ENCODE measurements around the gene REC114.
"Not testable (repeated sequence)": the region's sequence is repeated elsewhere in the genome, so short reads cannot be mapped to it uniquely, and the experiment has no call there.

REC114 gene

GRCh38 chr15:73530649-73531048 is 87.7 kb downstream of the REC114 start:
- TF ChIP-seq CTCF (conservative IDR thresholded peaks at IDR 0.05): no peak

GRCh38 chr15:73538123-73538522 is 95.2 kb downstream of the REC114 start:
- no peak overlapping the region for H3K27ac ChIP-seq
- TF ChIP-seq CTCF (conservative IDR thresholded peaks at IDR 0.05): no peak

More at GRCh38 chr15:73530649-73531048, 87.7 kb downstream of the REC114 start:
- H3K27ac ChIP-seq: no peak overlapping the region

DNA sequence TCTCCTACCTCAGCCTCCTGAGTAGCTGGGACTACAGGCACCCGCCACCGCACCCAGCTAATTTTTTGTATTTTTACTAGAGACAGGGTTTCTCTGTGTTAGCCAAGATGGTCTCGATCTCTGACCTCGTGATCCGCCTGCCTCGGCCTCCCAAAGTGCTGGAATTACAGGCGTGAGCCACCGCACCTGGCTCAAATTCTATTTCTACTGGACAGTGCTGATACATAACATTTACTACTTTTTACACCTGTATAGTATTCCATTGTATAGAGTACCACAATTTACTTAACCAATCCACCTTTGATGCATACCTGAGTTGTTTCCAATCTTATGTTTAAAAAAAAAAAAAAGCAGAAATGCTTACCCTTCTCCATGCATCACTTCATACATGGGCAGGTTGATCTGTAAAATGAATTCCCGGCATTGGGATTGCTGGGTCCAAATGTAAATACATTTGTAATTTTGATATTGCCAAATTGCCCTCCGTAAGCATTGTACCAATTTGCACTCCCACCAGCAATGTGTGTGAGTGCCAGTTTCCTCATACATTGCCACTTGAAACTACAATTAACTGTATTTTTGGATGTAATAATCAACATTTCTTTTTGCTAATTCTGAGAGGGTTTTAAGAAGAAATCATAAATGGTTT is 95.7 kb downstream of the REC114 start:
- TF ChIP-seq CTCF (conservative IDR thresholded peaks at IDR 0.05): no peak

DNA sequence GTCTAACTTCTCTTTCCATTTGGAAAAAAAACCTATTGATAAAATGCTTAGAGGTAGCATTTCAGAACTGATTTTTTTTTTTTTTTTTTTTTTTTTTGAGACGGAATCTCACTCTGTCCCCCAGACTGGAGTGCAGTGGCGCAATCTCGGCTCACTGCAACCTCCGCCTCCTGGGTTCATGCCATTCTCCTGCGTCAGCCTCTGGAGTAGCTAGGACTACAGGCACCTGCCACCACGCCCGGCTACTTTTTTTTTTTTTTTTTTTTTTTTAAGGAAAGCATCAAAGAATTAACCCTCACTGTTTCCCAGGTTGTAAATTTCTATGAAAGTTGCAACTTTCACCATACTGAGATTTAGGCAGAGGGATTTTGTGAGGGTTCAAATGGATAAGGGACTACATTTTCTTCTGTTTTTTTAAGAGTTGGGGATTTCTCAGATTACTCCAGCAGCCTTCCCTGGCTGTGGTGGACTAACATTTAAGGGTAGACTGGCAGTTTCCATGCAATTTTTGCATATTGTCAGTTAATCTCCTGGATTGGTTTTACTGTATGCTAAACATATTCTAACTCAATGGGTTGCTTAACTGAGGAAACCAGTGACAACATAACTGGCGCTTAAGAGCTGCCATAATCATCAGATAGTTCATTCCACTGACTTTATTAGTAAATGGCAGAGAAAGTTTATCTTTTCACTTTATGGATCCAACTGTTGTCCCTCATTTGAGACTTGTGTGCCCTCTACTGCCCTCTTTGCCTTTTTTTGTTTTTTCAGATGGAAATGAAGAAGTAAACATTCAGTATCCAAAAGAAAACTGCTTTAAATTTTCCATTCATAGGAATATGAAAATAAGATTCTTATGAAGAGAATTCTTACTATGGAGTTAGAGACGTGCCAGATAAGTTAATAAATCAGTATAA is 96.5 kb downstream of the REC114 start:
- H3K27ac ChIP-seq: no peak overlapping the region
- no peak; the same call in 1 of the 2 replicates for TF ChIP-seq CTCF (conservative IDR thresholded peaks at IDR 0.05)

More for the DNA sequence above, 95.7 kb downstream of the REC114 start:
- H3K27ac ChIP-seq: no peak overlapping the region

DNA sequence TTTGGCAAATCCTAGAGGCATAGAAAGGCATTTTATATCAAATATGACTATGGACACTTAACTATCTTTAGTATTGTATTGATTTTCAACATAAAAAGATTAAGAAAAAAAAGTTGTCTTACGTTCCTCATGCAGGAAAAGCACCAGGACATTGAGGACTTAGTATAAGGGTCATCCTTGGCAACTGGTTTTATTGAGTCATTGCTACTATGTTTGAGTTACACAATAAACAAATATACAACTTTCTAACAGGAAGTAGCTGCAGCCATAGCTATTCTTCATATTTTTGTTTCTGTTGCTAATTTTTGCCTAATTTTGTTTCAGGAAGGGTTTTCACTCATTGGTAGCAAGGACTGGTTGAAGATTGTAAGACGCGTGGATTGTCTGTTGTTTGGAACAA is 97.2 kb downstream of the REC114 start:
- H3K27ac ChIP-seq: no peak overlapping the region
- TF ChIP-seq CTCF (conservative IDR thresholded peaks at IDR 0.05): no peak

DNA sequence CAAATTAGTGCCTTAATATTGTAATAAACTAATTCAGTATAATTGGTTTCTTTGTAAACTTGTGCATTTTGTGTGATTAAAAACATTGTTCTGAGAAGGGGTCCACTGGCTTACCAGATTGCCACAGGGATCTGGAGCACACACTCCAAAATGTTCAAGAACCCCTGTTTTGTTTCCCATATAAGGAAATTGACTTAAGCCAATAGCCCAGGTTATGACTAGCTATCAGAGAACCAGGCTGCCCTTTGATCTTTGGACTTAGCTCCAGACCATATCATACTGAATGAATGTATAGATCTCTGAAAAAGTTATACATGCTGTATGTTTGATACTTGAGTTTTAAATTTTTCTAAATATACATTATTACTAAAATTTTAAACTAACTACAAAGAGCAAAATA is 98.5 kb downstream of the REC114 start:
- H3K27ac ChIP-seq: no peak overlapping the region
- no peak for TF ChIP-seq CTCF (conservative IDR thresholded peaks at IDR 0.05)

DNA sequence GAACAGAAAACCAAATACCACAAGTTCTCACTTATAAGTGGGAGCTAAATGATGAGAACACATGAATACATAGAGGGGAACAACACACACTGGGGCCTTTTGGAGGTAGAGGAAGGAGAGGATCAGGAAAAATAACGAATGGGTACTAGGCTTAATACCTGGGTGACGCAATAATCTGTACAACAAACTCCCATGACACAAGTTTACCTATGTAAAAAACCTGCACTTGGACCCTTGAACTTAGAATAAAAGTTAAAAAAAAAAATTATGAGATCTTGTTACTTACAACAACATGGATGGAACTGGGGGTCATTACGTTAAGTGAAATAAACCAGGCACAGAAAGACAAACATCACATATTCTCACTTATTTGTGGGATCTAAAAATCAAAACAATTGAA is 106.0 kb downstream of the REC114 start:
- not testable (repeated sequence) for H3K27ac ChIP-seq

- no peak for TF ChIP-seq CTCF (conservative IDR thresholded peaks at IDR 0.05)
- no peak overlapping the region for H3K27ac ChIP-seq
Observed at GRCh38 chr15:73550190-73550589, 107.2 kb downstream of the REC114 start.
